ENCODE data around the gene PTPN4. TPM values are rescaled to one million over a fixed set of nuclear protein-coding genes. Genes with fewer than 3 reads are reported as not detected.
"Not testable (repeated sequence)": the region's sequence is repeated elsewhere in the genome, so short reads cannot be mapped to it uniquely, and the experiment has no call there.

PTPN4 gene
- total RNA-seq, 1 donor from 2014 or later = 43.3 TPM

GRCh38 chr2:120013597-120014223 is 254.0 kb downstream of the PTPN4 start:
- DNase-seq (ENCODE audit: low read depth, low spot score) = no peak

- DNase-seq (ENCODE audit: low read depth, low spot score) = no peak
Observed at GRCh38 chr2:120014226-120014980, 254.7 kb downstream of the PTPN4 start.

- DNase-seq (ENCODE audit: low read depth, low spot score) = no peak
Observed at GRCh38 chr2:120016800-120017199, 257.1 kb downstream of the PTPN4 start.

GRCh38 chr2:120017201-120017600 is 257.5 kb downstream of the PTPN4 start:
- no peak for DNase-seq (ENCODE audit: low read depth, low spot score)

- DNase-seq (ENCODE audit: low read depth, low spot score) = no peak
Observed at GRCh38 chr2:120018549-120018948, 258.8 kb downstream of the PTPN4 start.

GRCh38 chr2:120020554-120020953 is 260.8 kb downstream of the PTPN4 start:
- no peak for DNase-seq (ENCODE audit: low read depth, low spot score)

GRCh38 chr2:120022505-120022904 is 262.8 kb downstream of the PTPN4 start:
- DNase-seq (ENCODE audit: low read depth, low spot score) = not testable (repeated sequence)

- DNase-seq (ENCODE audit: low read depth, low spot score) = no peak
Observed at GRCh38 chr2:120026890-120027289, 267.2 kb downstream of the PTPN4 start.

- no peak for DNase-seq (ENCODE audit: low read depth, low spot score)
Observed at GRCh38 chr2:120028795-120029194, 269.1 kb downstream of the PTPN4 start.

- DNase-seq (ENCODE audit: low read depth, low spot score) = no peak
Observed at GRCh38 chr2:120029672-120030640, 270.2 kb downstream of the PTPN4 start.

GRCh38 chr2:120032297-120032696 is 272.6 kb downstream of the PTPN4 start:
- DNase-seq (ENCODE audit: low read depth, low spot score) = no peak

Other genes starting within 250 kb of the PTPN4 start
- not detected in 2 replicates for gene SCTR, start 235.4 kb upstream of the PTPN4 start, total RNA-seq
- gene CFAP221, start 215.5 kb upstream of the PTPN4 start, total RNA-seq = 1.1 TPM in 1 of 2 replicates, not detected in the other
- gene TMEM177, start 80.7 kb upstream of the PTPN4 start, total RNA-seq = 12.3 and 12.5 TPM in 2 replicates